Measurements from ENCODE around the gene AP2B1.
"Not testable (repeated sequence)": the region's sequence is repeated elsewhere in the genome, so short reads cannot be mapped to it uniquely, and the experiment has no call there.

Gene AP2B1

GRCh38 chr17:35578197-35578928, 8.8 kb upstream of the AP2B1 start, which contains the start of gene PEX12:
Gene PEX12 (minus strand): TSS chr17:35578571. CDS start chr17:35578021, 550 bp downstream.
- DNase-seq: peak; percentile 41

DNA sequence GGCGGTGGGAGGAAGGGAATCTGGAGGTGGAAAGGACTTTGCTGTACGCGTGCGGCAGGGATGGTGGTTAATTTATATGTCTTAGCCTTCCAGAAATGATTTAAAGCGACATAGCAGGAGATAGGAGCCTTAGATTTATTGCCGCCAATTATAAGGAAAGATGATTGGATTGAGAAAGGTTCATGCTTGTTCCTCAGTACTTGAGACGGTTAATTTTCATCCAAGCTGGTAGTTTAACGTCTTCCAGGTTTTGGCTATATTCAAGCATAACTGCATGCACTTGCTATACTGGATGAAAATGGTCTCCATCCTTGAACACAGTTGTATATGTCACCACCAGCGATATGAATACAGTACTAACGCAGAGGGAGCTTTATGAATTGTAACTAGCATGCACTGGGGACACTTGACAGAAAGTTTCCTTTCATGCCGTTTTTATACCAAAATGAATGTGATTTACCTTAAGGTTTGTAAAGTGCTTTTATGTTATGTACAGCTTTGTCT, 8.1 kb upstream of the AP2B1 start:
- no peak for DNase-seq

DNA sequence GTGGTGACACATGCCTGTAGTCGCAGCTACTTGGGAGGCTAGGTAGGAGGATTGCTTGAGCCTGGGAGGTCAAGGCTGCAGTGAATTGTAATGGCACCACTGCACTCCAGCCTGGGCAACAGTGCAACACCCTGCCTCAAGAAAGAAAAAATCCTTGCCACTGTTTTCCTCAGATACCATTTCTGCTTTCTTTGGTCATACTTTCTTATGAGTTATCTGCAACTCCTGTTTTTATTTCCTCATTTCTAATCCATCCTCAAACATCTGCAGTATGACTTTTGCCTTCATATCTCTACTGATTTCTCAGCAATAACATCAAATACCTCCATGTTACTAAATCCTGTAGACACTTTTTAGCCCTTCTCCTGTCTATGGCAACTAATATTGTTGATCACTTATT, 3.1 kb upstream of the AP2B1 start:
- DNase-seq: no peak

DNA sequence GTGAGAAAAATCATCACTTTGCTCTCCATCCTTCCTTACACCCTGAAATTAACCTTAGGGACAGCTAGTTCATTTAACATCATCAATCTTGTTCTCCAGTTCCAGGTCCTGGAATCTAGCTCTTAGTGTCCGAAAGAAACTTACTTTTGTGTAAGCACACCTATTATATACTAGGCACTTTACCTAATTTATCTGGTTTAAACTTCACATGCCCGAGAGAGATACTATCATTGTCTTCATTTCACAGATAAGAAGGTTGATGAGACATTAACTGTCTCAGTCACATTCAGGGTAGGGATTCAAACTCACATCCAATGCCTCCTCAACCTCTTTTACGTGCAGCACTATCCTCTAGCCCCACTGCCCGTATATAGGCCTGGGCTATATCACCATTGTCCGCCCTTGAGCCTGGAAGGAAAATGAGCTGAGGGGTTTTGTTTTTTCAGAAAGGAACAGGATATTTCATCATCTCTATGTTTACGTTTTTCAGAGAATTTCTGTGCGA, 501 bp upstream of the AP2B1 start:
- DNase-seq: no peak

DNA sequence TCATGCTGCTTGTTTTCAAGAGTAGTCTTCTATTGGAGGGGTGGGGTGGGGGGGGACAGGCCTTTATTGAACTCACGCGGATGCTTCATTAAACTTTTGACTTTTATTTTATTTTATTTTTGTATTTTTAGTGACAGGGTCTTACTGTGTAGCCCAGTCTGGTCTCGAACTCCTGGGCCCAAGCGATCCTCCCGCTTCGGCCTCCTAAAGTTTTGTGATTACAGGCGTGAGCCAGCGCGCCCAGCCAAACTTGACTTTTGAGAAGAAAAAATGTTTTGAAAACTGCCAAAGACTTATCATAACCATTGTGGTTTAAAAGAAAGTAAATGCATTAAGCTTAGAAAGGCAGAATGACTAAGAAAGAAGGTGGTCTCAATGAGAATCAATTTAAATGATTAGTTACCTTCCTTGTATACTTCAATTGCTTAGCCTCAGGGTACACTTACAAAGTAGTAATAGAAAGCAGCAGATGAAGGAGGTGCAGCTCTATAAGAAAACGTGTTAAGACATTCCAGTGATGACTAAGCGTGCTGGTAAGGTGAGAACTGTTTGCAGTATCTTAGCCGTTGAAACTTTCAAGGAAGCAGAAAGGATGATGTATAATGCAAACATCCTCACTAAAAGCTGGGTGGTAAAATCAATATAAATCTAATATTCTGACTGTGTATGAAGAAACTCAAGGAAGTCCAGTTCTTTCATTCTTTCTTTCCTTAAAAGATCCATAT, 1.2 kb downstream of the AP2B1 start:
- DNase-seq: no peak

DNA sequence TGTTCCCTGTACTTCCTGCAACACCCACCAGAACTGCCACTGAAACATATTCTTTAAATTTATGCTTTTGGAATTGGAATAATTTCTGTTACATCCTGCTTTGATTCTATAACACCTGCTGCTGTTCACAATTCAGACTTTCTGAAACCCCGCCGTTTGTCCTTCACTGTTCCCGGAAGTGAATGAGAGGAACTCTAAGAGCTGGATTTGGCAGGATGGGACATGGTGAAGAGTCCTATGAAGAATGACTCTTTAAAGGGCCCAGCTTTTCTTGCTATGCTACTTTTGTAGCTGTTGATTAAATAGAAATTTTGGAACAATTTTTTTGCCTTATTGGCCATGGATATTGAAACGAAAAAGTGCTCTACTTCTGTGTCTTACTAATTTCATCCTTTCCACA, 8.9 kb downstream of the AP2B1 start:
- DNase-seq: no peak

DNA sequence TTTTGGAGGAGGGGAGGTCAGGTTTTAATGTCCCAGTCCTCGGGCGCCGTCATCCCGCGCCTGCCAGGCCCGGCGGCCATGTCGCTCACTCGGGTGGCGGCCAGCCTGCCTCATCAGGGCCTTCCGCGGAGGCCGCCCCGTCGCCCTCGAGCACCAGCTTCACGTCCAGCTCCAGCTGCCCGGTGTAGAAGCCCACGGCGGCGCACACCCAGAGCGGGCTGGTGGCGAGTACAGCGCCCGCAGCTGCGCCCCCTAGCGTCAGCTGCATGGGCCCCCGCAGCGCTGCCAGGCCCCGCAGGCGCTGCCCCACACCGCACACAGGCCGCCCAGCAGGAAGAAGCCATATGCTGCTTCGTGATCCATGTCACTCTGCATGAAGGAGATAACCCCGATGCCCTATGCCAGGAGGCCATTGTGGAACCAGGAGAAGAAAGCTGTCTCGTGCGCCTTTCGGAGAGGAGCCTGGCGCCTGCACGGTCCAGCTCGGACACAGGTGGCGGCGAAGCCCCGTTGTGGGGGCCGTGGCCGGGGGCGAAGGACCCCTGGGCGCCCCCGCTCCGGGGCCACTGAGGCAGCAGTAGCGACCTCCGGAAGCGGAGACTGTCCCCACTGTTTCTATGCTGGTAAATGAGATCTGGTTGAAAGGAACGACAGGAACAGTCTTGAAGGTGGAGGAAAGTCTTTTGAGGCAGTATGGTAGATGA, 9.6 kb downstream of the AP2B1 start:
- DNase-seq: no peak

DNA sequence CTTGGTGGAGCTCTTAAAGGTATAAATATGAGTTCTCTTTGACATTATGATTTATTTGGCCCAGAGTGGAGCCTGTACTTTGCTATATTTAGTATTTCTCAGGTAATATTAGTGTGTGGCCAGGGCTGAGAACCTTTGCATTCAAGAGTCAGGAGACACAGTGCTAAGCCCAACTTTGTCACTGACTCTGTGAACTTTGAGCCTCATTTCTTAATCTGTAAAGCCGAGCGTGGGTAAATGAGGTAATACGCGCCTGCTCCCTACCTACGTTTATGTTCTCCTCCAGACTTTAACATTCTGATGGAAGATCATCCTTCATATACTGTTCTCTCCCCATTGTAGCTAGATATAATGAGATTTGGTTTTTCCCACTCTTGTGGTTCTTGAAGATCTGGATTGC, 10.5 kb downstream of the AP2B1 start:
- no peak for DNase-seq

- no peak for DNase-seq
These were observed 16.6 kb downstream of the AP2B1 start for GRCh38 chr17:35603674-35604073.

GRCh38 chr17:35605678-35606077, 18.6 kb downstream of the AP2B1 start:
- DNase-seq: no peak

- DNase-seq: no peak
These were observed 20.2 kb downstream of the AP2B1 start for GRCh38 chr17:35607239-35607847.

GRCh38 chr17:35609831-35610230, 22.7 kb downstream of the AP2B1 start:
- DNase-seq: no peak

DNA sequence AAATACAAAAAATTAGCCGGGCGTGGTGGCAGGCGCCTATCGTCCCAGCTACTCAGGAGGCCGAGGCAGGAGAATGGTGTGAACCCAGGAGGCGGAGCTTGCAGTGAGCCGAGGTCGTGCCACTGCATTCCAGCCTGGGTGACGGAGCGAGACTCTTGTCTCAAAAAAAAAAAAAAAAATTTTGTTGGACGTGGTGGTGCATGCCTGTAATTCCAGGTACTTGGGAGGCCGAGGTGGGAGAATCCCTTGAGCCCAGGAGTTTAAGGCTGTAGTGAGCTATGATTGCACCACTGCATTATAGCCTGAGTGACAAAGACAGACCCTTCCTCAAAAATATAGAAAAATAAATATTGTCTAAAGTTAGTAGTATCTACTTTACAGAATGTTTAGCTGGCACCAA, 23.6 kb downstream of the AP2B1 start:
- DNase-seq: not testable (repeated sequence)

DNA sequence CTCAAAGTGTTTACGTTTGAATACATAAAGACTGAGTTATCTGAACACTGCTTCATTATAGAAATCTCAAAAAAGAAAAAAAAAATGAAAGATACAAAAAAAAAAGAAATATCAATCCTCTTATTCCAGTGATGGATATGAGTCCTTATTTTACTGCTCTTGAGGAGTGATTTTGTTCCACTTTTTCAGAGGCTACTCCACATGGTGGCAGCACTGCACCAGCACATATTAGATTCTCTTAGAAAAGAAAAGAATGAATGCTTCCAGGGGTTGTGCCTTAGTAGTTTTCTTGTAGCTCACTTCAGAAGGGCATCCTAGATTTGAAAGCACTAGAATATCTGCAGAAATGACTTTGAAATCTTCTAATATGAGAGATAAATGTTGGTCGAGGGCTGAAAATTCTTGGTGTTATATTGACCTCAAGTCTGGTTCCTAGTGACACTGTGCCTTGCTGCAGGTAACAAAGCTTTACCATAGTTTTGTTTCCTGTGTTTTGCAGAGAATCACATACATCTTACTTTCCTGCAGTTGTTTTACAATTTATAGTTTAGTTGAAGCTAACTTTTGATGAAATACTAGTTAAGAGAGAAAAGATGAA, 25.9 kb downstream of the AP2B1 start:
- DNase-seq: no peak

- DNase-seq: no peak
These were observed 27.7 kb downstream of the AP2B1 start for GRCh38 chr17:35614810-35615209.

DNA sequence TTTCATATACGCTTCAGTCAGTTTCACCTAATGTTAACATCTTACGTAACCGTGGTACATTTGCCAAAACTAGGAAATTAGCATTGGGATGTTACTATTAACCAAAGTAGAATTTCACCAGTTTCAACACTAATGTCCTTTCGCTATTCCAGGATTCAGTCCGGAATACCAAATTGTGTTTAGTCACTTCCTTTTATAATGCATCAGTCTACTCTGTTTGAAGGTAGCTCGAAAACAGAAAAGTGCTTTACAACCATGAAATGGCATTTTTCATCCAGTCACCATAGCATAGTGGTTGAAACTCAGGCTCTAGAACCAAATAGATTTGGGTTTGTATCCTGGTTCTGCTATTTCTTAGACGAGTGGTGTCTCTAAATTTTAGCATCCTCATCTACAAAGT, 29.4 kb downstream of the AP2B1 start:
- DNase-seq: no peak

- DNase-seq: no peak
These were observed 30.4 kb downstream of the AP2B1 start for GRCh38 chr17:35617505-35617904.

- DNase-seq: no peak
These were observed 31.5 kb downstream of the AP2B1 start for GRCh38 chr17:35618628-35619027.

GRCh38 chr17:35621768-35622167, 34.6 kb downstream of the AP2B1 start:
- no peak for DNase-seq

DNA sequence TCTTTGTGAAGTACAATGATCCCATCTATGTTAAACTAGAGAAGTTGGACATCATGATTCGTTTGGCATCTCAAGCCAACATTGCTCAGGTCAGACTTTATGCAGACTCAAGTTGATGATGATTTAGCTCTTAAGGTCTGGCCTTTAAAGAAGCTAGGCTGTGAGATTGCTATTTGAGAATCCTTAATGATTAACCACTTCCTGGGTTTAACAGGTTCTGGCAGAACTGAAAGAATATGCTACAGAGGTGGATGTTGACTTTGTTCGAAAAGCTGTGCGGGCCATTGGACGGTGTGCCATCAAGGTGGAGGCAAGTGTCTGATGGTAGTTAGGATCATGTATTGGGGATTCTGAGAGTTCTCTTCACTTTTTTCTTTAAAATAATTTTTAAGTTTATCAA, 40.3 kb downstream of the AP2B1 start:
- DNase-seq: no peak

DNA sequence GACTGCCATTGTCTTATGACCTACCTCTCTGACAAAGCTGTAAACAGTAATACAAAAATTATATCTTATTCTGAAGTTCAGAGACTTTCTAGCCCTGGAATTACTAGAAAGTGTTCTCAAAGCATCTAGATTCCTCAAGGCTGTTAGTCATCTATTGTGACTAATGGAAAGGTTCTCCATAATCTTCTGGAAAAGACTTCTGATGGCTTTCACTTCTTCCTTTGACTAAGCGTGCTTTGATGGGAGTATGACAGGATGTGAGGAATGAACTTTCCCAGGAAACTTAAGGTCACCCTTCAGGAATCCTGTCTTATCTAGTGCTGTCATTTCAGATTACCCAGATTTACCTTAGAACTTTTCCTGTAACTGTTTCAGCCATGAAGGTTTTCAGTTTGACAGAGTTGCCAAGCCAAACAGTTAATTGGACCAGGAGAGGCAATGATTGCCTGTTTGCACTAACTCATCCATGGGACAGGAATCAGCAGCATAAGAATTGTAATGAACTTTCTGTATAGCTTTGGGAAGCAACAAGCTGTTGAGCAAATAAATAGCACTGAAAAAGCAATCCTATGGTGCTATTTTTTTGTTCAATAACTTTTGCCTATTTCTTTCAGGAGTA, 43.5 kb downstream of the AP2B1 start:
- no peak for DNase-seq

DNA sequence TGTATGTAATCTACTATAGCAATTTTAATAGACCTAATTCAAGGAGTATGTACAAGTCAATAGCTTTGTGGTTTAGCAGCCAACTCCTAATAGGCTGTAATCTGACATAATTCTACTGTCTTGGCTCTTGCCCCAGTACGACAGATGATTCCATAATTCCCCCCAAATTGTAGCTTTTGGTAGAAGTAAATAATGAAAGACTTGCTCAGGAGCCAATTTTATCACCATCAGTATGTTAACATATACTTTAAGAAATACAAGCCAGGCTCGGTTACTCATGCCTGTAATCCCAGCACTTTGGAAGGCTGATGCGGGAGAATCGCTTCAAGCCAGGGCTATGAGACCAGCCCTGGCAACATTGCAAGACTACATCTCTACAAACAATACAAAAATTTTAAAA, 53.9 kb downstream of the AP2B1 start:
- DNase-seq: no peak

All from NCI-H1048 (cell line).